ENCODE measurements around the gene SORCS2.

GRCh38 chr4:7337196-7338058 is 145.1 kb downstream of the SORCS2 start:
- TF ChIP-seq CTCF (IDR thresholded peaks at IDR 0.05): no peak
- no peak for TF ChIP-seq POLR2A (IDR thresholded peaks at IDR 0.05)

All from uterus (tissue), 2 donors.